Measurements from ENCODE around the gene HOOK2.

- TF ChIP-seq RBM14 (IDR thresholded peaks at IDR 0.05; ENCODE audit: borderline replicate concordance, insufficient read depth, low read depth, low read length) (no peak), MYC (IDR thresholded peaks at IDR 0.05; ENCODE audit: low read depth, low read length) (no peak), MYC (CRISPR knock-in tag; IDR thresholded peaks at IDR 0.05; ENCODE audit: borderline replicate concordance, low read depth) (no peak), EZH2 (IDR thresholded peaks at IDR 0.05; ENCODE audit: borderline replicate concordance, low read depth, low read length) (no peak), CTCF (IDR thresholded peaks at IDR 0.05 in 2 of 3, conservative IDR thresholded peaks at IDR 0.05 in 1 of 3; ENCODE audit: insufficient read depth in 2 of 3, low read depth in 1 of 3, low read length in 3 of 3) (no peak), FOXM1 (IDR thresholded peaks at IDR 0.05; ENCODE audit: low read depth) (no peak), FOXM1 (CRISPR knock-in tag; IDR thresholded peaks at IDR 0.05; ENCODE audit: low read depth) (no peak), KLF1 (tag; IDR thresholded peaks at IDR 0.05) (no peak), FOXK2 (conservative IDR thresholded peaks at IDR 0.05 in 1 of 2, IDR thresholded peaks at IDR 0.05 in 1 of 2; ENCODE audit: low read depth in 2 of 2) (no peak), ZZZ3 (IDR thresholded peaks at IDR 0.05) (no peak), POLR2A (conservative IDR thresholded peaks at IDR 0.05) (no peak), HINFP (tag; conservative IDR thresholded peaks at IDR 0.05; ENCODE audit: low read depth) (no peak), ELF4 (CRISPR knock-in tag; IDR thresholded peaks at IDR 0.05) (no peak), RAD21 (CRISPR knock-in tag; conservative IDR thresholded peaks at IDR 0.05 in 1 of 2, IDR thresholded peaks at IDR 0.05 in 1 of 2) (no peak), ZNF347 (CRISPR knock-in tag; IDR thresholded peaks at IDR 0.05; ENCODE audit: low read depth) (no peak)
Observed at GRCh38 chr19:12783291-12783848, 8.0 kb upstream of the HOOK2 start.
